Suppressor macrophage (primary cell): ENCODE results near the gene SP2.
"Not testable (repeated sequence)": the region's sequence is repeated elsewhere in the genome, so short reads cannot be mapped to it uniquely, and the experiment has no call there.

Source experiments
- DNase-seq, 4 experiments: peaks; one replicate each; pipeline ENCODE4 v3.0.0-alpha.2; 2020 to 2022

Gene SP2

GRCh38 chr17:47924785-47925677 is 29.0 kb downstream of the SP2 start:
- DNase-seq = peak in 1 of 4 experiments; percentile 5

DNA sequence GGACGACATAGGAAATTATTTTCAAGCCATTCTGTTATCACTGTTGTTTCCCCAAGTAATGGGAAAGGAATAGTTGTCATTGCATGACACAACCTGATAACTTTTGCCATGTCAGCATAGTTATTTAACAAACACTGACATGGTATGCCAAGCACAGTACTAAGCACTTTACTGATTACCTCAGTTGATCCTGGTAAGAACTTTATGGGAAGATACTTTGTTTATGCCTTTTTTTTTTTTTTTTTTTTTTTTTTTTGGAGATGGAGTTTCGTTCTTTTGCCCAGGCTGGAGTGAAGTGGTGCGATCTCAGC is 29.6 kb downstream of the SP2 start:
- no peak for DNase-seq

DNA sequence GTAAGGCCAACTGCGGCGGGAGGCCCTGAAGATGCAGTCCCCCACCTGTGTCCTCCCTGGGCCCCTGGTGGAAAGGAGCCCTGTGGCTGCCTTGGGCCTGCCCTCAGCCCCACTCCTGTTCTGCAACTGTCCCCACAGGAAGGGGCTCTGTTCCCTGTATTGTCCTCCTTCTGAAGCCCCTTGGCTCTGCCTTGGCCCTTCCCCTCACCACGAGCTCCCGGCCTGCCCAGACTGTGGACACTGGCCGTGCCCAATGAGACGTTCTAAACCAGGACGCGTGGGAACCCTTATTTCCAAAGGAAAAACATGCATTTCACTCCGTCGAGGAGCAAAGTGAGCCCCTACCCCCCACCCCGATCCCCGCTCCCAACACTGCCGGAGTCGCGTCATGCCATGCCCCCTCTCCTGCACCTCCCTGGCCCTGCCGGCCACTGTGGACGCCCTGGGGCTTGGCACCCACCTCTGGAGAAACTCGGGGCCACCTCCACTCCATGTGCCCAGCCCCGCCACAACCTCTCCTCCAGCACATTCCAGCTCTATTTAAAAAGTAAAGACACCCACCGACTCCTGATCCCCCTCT is 31.9 kb downstream of the SP2 start:
- DNase-seq = no peak

- DNase-seq = no peak
Measured at GRCh38 chr17:47928415-47928814, 32.4 kb downstream of the SP2 start.

GRCh38 chr17:47929218-47930000 is 33.4 kb downstream of the SP2 start:
- DNase-seq = no peak

GRCh38 chr17:47931848-47932247 is 35.8 kb downstream of the SP2 start:
- no peak for DNase-seq

DNA sequence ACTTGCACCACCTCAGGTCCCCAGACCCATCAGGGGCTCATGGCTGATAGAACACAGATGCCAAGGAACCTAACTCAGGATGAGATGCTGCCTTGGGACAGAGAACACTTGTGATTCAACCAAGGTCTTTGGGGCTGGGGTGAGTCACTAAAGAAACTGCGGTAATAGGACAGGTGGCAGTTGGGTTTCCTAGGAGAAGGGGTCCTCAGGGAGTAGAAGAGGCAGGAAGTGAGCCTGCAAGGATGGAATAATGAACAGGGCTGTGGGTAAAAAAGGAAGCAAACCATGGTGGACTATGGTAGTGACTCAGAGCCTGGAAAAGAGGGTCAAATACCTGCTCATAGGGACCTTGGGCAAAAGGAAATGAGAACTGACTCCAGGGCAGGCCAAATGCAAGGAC is 38.8 kb downstream of the SP2 start:
- DNase-seq = no peak

GRCh38 chr17:47935468-47935867 is 39.4 kb downstream of the SP2 start:
- DNase-seq = not testable (repeated sequence)

GRCh38 chr17:47935961-47936360 is 39.9 kb downstream of the SP2 start:
- no peak for DNase-seq

DNA sequence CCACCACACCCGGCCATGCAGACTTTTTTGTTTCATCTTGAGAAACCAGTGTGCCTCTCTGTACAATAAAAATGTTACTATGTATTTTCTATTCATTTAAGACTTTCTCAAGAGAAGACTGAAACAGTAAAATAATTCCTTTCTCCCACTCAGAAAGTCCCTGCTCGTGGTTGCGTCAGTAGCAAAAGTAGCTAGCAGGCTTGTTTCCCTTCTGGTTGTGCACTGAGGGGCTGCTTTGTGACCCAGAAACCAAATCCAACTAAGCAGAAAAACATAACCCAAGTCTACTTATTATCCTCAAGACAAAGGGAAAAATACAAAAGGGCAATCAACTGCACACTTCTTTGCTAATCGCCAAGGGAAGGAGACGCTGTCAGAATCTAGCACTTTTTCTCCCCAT is 41.9 kb downstream of the SP2 start:
- peak in 2 of 4 experiments; percentile 18 to 25 for DNase-seq

- peak; percentile 97 to 99 (median 98) for DNase-seq
Measured at GRCh38 chr17:47941246-47942095, 45.4 kb downstream of the SP2 start, which contains the start of gene PNPO. TSS of gene PNPO (plus strand) at chr17:47941571. CDS start at chr17:47941676, 105 bp downstream.

DNA sequence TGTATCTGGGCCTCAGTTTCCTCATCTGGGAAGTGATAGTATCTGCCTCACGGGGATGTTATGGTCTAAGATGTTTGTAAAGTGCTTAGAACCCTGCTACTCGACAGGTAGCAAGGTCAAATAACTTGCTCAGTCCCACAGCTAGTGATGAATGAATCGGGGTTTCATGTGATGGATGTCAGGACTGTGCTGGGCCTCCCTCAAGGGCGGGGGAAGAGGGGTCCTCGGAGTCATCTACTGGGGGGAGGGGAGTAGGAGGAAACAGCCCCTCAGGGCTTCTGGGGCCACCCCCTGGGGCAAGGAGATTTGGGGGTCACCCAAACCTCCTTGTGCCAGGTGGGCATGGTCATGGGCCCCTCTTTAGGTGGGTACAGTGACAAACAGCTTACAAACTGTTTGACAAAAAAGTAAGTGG is 46.1 kb downstream of the SP2 start:
- no peak for DNase-seq

GRCh38 chr17:47942568-47942967 is 46.5 kb downstream of the SP2 start:
- DNase-seq = no peak

GRCh38 chr17:47945080-47945479 is 49.0 kb downstream of the SP2 start:
- peak; percentile 64 to 84 (median 82) for DNase-seq

- DNase-seq = peak; percentile 56 to 74 (median 66)
Measured at GRCh38 chr17:47945529-47946508, 49.8 kb downstream of the SP2 start.

DNA sequence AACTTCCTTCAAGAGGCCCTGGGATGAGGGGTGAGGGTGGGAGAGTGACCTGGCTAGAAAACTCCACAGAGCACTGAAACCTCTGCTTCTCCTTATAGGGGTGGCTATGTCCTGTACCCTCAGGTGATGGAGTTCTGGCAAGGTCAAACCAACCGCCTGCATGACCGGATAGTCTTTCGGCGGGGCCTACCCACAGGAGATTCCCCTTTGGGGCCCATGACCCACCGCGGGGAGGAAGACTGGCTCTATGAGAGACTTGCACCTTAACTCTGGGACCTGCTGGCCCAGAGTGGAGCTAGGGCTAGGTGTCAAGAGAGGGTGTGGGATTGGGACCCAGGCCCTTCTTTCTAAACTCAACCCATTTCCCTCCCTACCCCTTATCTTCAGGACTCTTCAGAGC is 50.5 kb downstream of the SP2 start:
- no peak for DNase-seq

DNA sequence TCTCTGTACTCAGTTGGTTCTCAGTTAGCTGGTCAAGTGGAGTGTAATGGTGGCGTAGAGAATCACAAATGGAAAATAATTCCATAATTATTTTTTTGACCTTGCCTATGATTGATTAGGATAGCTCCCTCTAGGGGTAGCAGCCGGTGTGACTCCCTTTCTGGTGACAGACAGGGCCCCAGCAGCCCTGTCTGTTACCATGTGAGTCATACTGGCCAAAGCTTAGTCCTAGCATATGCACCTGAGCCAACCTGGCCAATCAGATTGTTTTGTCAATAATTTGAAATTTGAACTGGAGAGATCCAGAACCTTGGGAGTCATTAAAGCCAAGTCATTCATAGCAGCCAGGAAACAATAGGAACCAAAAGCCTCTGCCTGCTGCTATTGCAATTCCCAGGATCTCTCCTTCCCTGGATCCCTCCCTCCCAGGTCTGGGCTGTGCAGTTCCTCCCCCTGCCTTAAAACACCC is 50.9 kb downstream of the SP2 start:
- peak; percentile 71 to 84 (median 74) for DNase-seq

DNA sequence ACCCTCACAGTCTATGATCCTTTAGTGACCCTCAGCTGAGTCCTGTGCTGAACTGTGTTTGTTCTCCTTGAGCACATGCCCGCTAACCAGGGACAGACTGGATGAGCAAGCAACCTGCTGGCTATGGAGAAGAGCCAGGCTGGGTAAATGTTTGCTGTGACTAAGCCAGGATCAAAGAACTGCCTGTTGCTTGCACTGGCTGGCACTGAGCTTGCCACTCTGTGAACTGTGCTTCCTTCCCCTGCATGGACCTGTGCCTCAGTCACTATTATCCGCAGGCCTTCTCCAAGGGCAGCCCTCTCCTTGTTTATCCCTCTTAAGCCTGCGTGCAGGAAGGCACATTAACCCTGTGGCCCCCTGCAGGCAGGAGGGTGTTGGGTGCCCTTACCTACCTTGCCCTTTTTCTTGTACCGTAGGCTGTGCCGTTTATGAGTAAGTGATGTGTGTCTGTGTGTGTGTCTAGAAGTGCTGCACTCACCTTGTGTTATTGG is 52.7 kb downstream of the SP2 start:
- no peak for DNase-seq

DNA sequence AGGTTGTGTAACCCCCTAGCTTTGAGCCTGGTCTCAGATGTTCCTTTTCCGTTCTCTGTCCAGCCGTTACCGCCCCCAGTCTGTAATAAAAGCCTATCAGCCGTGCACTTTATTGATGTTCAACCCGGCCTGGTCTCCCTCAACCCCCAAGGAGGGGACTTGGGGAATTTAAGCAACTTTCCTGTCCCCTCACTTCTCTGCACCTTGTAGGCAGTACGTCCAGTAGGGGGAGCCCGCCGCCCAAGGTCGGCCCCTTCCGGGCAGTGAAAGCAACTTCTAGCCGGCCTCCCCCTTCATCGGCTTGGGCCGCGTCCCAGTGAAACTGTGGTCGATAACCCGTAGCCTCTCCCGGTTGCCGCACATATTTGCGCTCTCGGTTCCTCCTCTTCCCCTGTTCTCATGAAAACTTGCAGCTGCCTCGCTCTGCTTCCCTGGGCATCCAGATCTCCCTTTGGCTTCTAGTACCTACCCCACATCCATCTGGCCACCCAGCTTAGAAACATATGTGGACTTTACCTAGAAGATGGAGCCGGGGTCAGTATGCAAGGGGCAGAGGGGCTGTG is 53.2 kb downstream of the SP2 start:
- peak; percentile 83 to 94 (median 88) for DNase-seq

DNA sequence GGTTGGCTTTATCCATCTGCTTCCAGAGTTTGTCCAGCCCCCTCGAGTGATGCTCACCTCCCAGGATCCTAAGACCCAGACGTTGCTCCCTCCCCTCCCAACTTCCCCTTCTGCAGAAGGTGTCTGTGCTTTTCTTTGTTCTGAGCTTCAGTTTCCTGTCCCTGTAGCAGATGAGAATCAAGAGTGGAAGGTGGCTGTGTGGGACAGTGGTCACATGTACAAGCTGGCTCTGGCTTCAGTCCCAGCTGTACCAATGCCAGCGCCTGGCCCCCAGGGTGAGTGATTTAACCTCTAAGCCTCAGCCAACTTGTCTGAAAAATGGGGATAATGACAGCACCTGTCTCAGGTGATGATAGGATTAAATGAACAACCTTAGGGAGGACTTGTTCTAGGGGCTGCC is 53.9 kb downstream of the SP2 start:
- peak in 2 of 4 experiments; percentile 8 to 21 for DNase-seq
